Dedifferentiated amniotic fluid mesenchymal stem cell (primary cell): ENCODE results near the gene TNFRSF21.
"Not testable (repeated sequence)": the region's sequence is repeated elsewhere in the genome, so short reads cannot be mapped to it uniquely, and the experiment has no call there.

Experiments used
- DNase-seq: peaks from one replicate; pipeline ENCODE4 v3.0.0-alpha.2; 2016; ENCODE audit errors: extremely low spot score

The TNFRSF21 gene

DNA sequence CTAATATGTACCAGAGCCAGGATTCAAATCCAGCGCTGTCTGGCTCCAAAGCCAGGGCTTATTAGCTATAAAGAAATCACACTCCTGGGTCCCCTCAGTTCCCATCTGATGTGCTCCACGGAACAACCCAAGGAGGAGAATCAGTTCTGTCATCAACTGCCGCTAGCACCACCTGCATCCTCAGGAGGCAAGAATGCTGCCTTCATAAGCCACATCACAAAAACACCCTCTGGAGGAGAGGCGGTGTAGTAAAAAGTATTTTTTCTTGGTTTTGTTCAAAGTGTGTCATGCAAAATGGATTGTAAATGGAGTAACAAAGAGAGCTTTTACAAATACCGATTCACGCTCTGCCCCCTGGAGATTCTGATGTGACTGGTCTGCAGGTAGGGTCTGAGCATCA lies 57.1 kb downstream of the TNFRSF21 start:
- DNase-seq: no peak

DNA sequence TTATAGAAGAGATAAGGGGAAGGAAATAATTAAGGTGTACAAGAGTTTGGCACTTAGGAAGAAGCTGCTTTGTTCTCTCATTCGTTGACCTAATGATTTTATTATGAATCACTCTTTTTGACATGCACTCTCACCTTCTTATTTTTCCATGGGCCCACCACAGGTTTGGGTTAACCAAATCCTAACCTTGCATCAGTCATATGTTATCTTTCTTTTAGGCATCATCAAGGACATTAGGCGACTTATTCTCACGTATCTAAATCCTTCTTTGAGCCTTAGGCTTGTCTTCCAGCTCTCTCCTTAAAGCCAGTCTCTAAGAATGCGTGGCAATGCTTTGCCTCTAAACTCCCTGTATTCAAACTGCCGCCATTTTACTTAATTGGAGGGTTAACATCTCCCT lies 58.3 kb downstream of the TNFRSF21 start:
- DNase-seq: no peak

DNA sequence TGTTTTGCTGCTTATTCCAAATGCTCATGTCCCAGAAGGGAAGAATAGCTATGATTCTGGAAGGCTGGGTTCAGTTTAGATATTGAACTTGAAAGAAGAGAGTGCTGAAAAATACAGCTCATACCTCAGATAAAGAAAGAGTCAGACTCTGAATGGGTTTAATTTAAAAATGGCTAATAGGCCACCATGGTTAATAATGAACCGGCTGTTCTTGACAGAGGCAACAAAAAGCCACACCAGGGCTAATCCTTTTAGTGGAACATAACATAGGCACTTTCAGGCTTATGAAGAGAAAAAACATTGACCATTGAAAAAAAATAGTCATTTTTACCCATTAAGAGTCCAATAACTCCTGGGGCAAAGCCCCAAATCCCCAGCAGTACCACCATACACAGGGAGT lies 59.4 kb downstream of the TNFRSF21 start:
- no peak for DNase-seq

DNA sequence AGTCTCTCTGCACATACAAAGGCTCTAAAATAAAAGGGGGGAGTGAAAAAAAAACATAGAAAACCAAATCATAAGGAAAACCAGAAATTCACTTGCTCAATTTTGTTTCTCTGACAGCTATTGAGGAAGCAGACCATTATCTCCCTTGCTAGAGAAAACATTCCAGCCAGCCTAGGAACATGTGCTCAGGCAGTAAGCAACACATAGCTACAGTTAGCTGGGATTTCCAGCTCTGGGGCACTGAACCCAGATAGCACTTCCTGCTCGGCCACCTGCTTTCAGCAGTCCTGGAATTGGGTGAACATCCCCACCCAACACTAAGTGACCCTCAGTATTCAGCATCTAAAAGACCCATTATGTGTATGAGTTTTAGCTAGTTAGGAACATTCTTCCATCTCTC lies 61.3 kb downstream of the TNFRSF21 start:
- DNase-seq: no peak

DNA sequence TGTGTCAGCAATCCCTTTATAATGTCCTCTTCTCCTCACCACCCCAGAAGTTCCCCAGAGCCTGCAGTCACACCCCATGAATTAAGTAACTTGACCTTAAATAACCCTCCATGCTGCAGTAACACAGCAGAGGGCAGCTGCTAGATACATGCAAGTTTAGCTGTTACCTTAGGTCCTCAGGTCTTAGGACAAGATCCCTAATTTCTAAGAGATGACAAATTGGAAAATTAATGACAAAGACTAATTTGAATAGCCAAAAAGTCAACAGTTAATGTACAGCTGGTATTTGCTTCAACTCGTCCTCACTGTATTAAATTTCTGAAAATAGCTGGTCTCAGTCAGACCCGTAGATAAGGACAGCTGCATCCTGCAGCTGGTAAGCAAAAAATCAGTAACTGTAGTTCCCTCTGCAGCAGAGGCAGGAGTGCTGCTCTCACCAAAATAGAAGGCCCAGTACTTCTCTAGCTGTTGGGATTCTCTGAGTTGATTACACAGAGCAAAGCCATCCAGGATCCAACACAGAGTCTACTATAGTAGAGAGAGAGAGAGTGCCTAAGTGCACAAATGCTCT lies 62.4 kb downstream of the TNFRSF21 start:
- no peak for DNase-seq

DNA sequence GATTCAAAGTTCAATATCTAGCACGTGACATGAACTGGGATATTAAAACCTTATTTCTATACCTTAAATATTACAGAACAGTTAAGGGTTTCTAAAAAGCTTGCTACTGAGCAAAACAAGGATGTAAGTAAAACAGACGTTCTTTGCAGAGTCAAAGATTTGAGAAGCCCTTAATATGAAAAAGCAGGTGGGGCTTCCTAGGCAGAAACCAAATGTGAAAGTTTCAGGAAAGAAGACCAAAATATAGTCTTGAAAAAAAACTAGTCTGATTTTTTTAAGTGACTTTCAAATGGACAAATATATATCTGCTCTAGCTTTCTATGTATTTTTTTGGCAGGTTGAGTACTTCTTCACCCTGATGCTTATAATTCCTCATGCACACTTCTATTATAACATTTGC lies 63.2 kb downstream of the TNFRSF21 start:
- DNase-seq: no peak

DNA sequence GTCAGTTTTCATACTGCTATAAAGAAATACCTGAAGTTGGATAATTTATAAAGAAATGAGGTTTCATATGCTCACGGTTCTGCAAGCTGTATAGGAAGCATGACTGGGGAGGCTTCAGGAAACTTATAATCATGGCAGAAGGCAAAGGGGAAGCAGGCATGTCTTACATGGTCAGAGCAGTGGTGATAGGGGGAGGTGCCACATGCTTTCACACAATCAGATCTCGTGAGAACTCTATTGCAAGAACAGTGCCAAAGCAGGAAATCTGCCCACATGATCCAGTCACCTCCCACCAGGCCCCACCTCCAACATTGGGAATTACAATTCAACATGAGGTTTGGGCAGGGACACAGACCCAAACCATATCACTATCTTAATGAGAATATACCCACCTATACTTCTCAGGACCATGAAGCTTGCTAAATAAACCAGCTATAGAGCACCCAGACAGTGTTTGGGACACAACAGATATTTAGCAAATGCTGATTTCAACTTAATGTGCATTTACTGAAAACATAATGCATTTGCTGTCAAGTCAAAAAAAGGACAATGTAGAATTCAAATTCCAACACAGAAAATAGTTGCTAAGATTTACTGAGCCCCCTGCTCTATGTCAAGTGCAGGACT lies 63.8 kb downstream of the TNFRSF21 start:
- DNase-seq: no peak

DNA sequence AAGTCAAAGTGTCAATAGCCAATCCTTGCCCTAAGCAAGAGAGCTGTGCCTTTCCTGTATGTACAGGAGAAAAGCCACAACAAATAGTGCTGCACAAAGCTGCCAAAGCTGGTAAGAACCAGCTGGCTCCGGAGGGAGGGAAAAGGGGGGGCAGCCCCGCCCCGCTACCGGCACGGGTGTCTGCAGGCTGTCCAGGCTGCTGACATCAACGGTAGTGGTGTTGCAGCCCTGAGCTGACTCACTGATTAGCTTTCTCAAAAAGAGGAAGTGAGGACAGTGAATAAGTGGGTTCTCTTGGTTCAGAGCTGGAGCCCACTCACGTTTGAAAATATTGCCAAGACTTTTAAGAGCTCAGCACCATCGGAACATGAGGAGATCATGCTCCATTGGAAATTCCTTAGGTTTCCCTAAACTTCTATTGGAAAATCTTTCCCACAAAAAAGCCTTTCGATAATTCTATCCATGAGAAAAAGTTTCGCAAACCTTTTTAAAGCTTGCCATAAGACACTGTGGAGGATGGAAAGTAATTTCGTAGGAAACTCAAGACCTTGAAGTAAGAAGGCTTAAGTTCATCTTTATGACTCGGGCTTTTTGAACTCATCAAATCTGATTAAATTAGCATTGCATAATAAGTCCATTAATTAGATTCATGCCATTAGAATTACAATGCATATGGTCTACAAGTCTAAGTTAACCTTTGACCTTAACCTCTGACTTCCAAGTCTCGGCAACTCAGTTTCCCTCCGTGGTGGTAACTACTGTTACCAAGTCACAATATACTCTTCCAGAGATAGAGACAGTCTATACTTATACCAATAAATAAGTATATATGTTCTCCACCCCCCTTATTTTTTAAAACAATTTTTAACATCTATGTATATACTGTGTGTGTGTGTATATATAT lies 67.0 kb downstream of the TNFRSF21 start:
- peak; percentile 30 for DNase-seq

DNA sequence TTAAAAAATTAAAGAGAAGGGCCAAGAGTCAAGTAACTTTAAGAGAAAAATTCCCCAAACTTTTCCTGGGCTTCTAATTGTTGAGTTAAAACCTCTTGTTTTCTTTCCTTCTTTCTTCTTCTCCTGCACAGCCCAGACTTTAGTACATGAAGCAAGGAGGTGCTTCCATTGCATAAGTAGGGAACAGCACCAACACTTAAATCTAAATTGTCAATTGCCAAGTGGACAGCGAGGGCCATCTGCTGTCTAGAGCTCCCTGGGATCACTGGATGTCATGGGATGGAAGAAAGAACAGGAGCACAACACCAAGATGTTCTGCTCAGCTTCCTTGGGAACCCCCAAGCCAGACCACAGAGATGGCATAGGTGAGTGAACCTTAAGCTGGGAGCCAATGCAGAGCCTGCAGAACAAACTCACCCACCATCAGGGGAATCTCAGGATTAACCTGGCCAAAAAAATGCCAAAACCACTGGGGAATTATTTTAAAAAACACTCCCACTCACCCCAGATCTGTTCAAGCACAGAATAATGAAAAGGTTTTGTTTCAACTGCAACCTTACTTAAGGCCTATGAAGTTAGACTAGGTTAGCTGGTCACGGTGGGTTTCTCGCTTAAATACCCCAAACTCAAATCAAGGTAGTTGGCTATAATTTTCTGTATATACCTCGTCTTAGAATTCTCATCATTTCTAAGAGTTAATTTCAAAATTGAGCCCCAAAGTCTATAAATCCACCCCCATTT lies 67.8 kb downstream of the TNFRSF21 start:
- DNase-seq: no peak

DNA sequence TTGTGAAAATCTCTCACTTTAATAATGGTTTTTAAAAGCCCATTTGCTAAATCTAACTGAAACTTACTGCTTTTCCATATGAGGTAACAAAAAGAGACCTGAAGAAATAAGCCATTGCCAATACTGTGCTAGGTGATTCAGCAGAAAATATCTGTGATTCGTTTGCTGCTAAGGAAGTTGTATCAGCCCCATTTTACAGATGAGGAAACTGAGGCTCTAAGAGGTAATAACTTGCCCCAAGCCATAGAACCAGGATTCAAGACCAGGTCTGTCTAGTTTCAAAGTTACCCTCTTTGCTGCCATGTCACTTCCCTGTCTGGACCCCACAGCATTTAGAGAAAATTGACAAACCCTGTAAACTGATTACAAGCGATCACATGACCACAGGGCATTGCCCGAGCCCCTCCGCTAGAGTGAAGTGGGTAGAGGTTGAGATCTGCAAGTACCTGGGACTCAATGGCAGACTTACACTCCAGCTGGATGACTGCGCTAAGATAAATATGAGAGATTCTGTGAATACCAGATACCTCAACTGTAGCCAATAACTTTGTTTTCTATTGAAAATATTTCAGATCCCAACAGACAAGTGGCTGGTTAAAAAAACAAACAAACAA lies 69.3 kb downstream of the TNFRSF21 start:
- no peak for DNase-seq

DNA sequence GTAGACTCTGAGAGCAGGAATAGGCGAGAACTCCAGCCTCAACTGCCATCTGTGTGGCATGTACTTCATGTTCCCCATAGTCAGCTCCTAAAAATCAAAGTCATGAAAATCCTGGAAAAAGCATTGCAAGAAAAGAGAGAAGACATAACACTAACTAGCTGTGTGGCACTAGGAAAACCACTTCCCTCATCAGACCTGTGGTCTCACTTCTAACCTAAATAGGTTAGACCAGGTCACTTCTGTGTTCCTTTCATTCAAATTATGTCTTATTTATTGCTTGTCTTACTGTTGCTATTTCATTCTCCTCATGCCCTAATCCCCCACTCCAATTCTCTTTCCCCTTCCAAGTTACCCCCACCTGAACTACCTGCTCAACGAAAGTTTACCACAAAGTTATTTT lies 70.2 kb downstream of the TNFRSF21 start:
- no peak for DNase-seq

DNA sequence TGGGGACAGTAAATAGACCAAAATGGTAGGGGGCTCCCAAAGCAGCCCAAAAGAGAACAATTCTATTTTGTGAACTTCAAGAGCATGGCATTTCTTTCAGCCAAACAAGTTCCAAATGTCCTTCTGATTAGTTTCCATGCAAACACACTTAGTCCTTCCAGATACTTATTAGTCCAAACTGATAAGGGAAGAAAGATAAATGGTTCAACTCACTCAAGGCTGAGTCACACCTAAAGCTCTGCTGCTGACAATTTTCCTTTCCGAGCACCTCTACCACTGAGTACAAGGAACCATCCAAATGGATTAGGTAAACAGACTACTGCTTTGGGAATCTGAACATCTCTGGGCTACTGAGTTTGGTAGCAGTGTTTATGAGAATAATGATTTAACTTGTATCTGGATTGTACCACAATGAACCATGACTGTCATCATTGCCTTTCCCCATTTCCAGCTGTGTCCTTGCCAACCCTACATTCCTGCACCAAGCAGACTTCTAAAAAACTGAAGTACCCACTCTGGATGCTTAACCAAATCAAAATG lies 71.2 kb downstream of the TNFRSF21 start:
- DNase-seq: no peak

DNA sequence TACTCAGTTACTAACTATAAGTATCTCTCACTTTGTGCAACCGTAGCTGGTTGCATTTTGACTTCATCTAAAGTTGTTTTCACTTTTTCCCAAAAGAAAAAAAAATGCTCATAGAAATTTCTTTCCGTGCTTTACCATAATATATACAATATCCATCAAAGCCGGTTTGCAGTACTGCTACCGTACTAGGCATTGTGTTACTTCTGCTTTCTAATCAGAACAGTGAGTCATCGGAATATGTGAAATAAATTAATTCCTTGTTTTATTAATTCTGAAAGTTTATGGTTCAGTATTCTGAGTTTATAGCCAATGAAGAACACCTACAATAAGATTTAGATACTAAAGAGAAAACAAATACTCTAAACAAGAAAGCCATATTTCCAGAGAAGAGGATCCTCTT lies 72.5 kb downstream of the TNFRSF21 start:
- no peak for DNase-seq

DNA sequence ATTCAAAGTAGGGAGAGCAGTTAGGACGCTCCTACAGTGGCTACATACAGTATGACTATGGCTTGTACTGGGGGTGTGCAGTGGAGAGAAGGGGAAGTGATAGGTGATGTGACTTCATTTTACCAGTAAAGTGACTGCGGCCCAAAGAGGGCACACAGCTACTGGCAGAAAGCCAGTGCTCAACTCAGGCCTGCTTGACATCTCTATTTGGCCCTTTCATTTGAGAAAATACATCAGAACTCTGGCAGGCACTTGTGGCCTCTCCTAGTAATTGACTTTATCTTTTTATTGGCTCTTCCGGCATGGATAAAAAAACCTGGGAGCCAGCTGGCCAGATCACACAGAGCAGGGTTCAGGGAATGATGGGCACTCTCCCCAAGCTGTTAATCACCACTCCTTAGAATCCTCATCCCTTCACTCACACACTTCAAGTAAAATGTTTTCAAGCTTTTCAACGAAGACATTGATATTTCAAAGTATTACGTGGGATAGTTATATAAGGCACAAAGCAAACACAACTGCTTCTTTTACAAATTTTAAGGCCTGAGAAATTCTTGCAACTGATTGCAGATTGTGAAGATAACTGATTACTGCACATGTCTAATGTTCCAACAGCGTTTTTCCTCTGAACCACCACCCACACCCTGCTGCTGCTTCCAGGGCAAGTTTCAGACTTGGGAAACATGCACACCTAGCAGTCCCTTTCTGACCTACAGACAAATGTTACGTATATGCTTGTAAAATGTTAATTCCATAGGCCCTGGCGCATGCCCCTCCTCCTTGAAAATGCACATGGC lies 73.5 kb downstream of the TNFRSF21 start:
- DNase-seq: no peak

DNA sequence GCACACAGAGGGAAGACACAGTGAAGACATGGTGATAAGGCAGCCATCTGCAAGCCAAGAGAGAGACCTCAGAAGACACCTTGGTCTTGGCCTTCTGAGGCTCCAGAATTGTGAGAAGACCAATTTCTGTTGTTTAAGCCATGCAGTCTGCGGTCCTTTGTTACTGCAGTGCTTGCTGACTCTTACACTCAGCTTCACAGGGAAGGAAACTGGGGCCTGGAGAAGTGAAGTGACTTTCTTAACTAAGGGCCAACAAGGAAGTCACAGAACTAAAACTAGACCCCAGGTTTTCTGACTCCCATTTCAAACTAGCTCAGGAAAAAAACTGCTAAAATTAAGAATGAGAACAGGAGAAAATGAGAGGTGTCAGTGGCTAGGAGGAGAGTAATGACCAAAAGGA lies 74.3 kb downstream of the TNFRSF21 start:
- DNase-seq: no peak

DNA sequence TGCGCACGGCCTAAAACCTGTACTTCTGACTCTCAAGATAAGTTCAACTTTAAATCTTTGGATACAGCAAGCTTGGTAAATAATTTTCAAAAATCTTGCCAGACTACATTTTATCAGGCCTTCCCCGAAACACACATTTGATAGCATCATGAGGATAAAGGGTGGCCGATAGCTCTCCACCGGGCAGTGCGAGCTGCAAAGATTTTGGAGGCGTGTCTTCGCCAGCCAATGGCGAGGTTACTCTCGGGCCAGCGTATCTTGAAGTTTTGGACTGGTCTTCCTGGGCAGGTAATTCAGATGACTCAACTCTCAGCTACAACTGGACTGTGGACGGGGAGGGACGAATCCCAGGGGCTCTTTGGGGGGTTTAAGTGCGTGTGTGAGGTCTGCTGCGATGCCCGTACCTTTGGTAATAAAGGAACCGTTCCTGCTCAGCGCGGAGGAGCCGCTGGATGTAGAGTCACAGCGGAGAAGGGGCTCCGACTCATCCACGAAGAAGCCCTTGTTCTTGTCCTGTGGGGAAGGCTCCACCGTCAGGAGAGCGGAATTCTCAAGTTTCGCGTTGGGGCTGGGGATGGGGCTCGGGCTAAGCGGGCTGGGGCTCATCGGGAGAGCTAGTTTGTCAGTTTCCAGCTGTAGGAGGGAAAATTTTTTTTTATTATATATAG lies 75.3 kb downstream of the TNFRSF21 start:
- DNase-seq: no peak

DNA sequence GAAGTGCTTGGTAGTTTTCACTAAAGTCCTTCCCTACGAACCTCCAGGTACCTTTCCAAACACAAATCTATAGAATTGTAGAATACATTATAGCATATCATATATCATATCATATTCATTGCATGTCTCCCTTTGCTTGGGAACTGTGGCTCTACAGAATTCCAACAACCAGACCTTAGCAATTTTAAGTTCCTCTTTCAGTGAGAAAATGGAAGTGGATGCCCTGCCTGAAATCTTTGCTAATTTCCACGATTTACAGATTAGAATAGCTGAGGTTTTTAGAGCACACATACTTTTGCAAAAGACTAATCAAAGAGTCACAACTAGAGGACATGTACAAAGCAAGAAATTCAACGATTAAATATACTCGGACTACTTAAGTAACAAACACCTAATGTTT lies 78.6 kb downstream of the TNFRSF21 start:
- no peak for DNase-seq

DNA sequence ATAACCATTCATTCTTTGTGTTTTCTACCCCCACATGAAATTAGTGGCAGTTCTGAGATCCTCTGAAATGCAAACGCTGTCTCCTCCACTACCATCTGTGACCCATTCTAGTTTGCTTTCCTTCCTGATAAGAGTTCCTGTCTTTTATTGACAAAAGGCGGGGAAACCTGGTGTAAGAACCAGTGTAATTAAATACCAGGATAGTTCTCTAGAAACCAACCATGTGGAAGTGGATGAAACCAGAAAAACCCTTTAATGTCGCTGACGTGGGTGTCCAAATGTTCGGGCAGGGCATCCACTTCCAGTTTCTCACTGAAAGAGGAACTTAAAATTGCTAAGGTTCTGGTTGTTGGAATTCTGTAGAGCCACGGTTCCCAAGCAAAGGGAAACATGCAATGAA lies 79.1 kb downstream of the TNFRSF21 start:
- no peak for DNase-seq

DNA sequence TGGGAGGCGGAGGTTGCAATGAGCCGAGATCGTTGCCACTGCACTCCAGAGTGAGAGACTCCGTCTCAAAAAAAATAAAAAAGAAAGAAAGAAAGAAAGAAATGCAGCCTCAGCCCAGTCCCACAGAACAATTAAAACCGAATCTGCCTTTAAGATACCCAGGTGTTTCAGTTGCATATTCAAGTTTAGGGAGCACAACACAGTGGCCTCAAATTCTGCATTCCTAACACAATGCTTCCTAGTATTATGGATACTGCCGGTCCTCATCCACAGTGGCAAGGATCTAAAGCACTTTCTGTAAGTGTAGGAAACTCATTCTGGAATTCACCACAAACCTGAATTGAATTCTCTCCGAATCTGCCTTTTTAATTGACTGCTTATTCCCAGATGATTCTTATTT lies 80.5 kb downstream of the TNFRSF21 start:
- no peak for DNase-seq

DNA sequence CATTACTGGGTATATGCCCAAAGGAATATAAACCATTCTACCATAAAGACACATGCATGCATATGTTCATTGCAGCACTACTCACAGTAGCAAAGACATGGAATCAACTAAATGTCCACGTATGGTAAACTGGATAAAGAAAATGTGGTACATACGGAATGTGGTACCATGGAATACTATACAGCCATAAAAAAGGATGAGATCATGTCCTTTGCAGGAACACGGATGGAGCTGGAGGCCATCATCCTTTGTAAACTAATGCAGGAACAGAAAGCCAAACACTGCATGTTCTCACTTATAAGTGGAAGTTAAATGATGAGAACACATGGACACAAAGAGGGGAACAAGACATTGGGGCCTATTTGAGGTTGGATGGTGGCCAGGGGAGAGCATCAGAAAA lies 81.6 kb downstream of the TNFRSF21 start:
- DNase-seq: not testable (repeated sequence)
